Spleen (tissue), 11 donors: ENCODE results near the gene UTS2R. TPM values are rescaled to one million over a fixed set of nuclear protein-coding genes. Genes with fewer than 3 reads are reported as not detected.

Source experiments
- DNase-seq: peaks from one replicate; pipeline ENCODE4 v3.0.0-alpha.2; 2020
- H3K27ac ChIP-seq, 8 donors: fragments of 200-600 bp; sonication (generic) in 7 of 8; 1 replicate in 4 of 8; 2 replicates in 4 of 8; pipeline versions ENCODE4 v1.5.0 to v1.8.0; 2016 to 2021; ENCODE audit warnings: inconsistent platforms in 4 of 8, mild to moderate bottlenecking in 4 of 8, moderate library complexity in 1 of 8
- H3K27me3 ChIP-seq, 7 donors: fragments of 200-600 bp; sonication (generic) in 6 of 7; replicated peaks in 1 of 7; 1 replicate in 4 of 7; 2 replicates in 3 of 7; pipeline versions ENCODE4 v1.5.0 to v1.8.0; 2016 to 2021; ENCODE audit warnings: inconsistent platforms in 3 of 7, mild to moderate bottlenecking in 1 of 7
- H3K36me3 ChIP-seq, 6 donors: fragments of 200-600 bp; sonication (generic) in 5 of 6; 1 replicate in 4 of 6; 2 replicates in 2 of 6; pipeline versions ENCODE4 v1.5.0 to v1.8.0; 2016 to 2021; ENCODE audit warnings: inconsistent platforms in 2 of 6
- H3K4me1 ChIP-seq, 6 donors: fragments of 200-600 bp; sonication (generic) in 5 of 6; 1 replicate in 3 of 6; 2 replicates in 3 of 6; pipeline versions ENCODE4 v1.5.0 to v1.8.0; 2016 to 2021; ENCODE audit warnings: inconsistent platforms in 3 of 6
- H3K4me3 ChIP-seq, 8 donors: fragments of 200-600 bp; sonication (generic) in 7 of 8; 1 replicate in 4 of 8; 2 replicates in 4 of 8; pipeline versions ENCODE4 v1.5.0 to v1.8.0; 2016 to 2021; ENCODE audit warnings: inconsistent platforms in 4 of 8, mild to moderate bottlenecking in 4 of 8, moderate library complexity in 2 of 8
- H3K9me3 ChIP-seq, 8 donors: fragments of 200-600 bp; sonication (generic) in 7 of 8; 1 replicate in 4 of 8; 2 replicates in 4 of 8; pipeline versions ENCODE4 v1.5.0 to v1.8.0; 2016 to 2021; ENCODE audit warnings: inconsistent platforms in 4 of 8
- CTCF ChIP-seq, 11 experiments: fragments of 200-600 bp in 7 of 11; fragments of 450-650 bp in 4 of 11; sonication (generic) in 4 of 11; IDR thresholded peaks in 8 of 11; conservative IDR thresholded peaks in 3 of 11; 1 replicate in 7 of 11; 2 replicates in 4 of 11; pipeline versions ENCODE4 v1.4.0 to v1.8.0; 2016 to 2021; ENCODE audit warnings: antibody characterized with exemption in 11 of 11, inconsistent platforms in 4 of 11, mild to moderate bottlenecking in 1 of 11
- POLR2A ChIP-seq, 3 donors: fragments of 450-650 bp; IDR thresholded peaks; one replicate each; pipeline ENCODE4 v1.5.1; 2017; ENCODE audit warnings: antibody characterized with exemption in 3 of 3, mild to moderate bottlenecking in 1 of 3
- POLR2AphosphoS5 ChIP-seq, 3 donors: sonication (generic); formaldehyde crosslinking; IDR thresholded peaks; one replicate each; pipeline ENCODE4 v1.5.1; 2017; ENCODE audit warnings: antibody characterized with exemption in 3 of 3
- WGBS, 5 donors: extraction: QIAGEN DNeasy Blood & Tissue Kit in 3 of 5; methylation state at CpG; one replicate each; pipeline versions ENCODE4 v1.1.5 to v1.1.7; 2013 to 2018; 5-methylcytosine and 5-hydroxymethylcytosine counted together
- intact Hi-C: fragments of 100-400 bp; cut with DNase I; formaldehyde crosslinking; loops from one replicate; pipeline ENCODE4 v1.15.0; 2023; ENCODE audit warnings: low total_unique reads
- polyA plus RNA-seq, 3 donors: library from polyadenylated mRNA; stranded (reverse); fragments of 200-250 nt; gene quantifications; one replicate each; pipeline ENCODE4 v1.2.1, GENCODE V29; 2013
- total RNA-seq, 7 donors: library from RNA; depleted of rRNA in 3 of 7; stranded (reverse); fragments of >200 nt in 3 of 7; fragmentation: NEBNext Ultra II Directional in 4 of 7; extraction: Animal tissue kit (Norgen Biotek cat#: 25700) in 4 of 7; gene quantifications; one replicate each; pipeline versions ENCODE4 v1.1.0 to v1.2.1, GENCODE V29; 2016 to 2021
- donor health status: healthy with polysubstance abuse.
- donor health status: DM: no; HTN: no; CAD: no; lungs with moderate emphysema.
- donor health status: DM: no; HTN: no; CAD: no.
- donor health status: Bipolar disorder and iron deficiency.
- donor health status: healthy.
- donor health status: DM: no; HTN: no; CAD: no.
- donor health status: DM: yes; HTN: yes; CAD: no.

The UTS2R gene
- total and polyA plus RNA-seq, 10 donors, result 0.26 to 3.1 (median 0.60) TPM; not detected in 5

DNA sequence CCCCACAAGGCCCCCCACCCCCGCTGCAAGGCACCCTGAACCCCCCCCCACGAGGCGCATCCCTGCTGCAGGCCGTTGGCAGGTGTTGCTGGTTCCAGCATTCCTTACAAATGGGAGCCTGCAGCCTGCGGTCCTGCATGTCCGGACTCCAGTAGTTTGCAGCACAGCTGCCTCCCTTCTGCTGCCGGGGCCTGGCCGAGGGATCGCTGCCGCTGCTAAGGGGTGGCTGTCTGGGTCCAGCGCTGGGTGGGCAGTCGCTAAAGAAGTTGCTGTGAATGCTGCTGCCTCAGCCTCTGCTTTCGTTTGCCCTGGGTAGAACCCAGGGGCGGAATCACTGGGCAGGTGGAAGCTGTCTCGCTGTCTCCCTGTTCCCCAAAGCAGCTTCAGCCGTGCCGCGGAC, 11.8 kb downstream of the UTS2R start:
- 64 to 76% (median 71%) methylated on average over 9 to 18 of the region's 18 CpGs for WGBS, 5 donors
- Histone ChIP-seq H3K4me3 (no peak overlapping the region), H3K36me3 (no peaks in the 10 kb centered on the region), H3K4me1 (peaks cover 0 to 29% (median 5%) of the 10 kb centered on the region in 6 donors), H3K9me3 (no peaks in the 10 kb centered on the region), H3K27me3 (peaks cover 0 to 86% (median 45%) of the 10 kb centered on the region in 7 donors), H3K27ac (no peak overlapping the region)
- DNase-seq, result no peak
- TF ChIP-seq POLR2AphosphoS5 (IDR thresholded peaks at IDR 0.05) (no peak), CTCF (IDR thresholded peaks at IDR 0.05 in 8 of 11, conservative IDR thresholded peaks at IDR 0.05 in 3 of 11) (no peak), POLR2A (IDR thresholded peaks at IDR 0.05) (no peak)
- intact Hi-C loops, result no loop called here

GRCh38 chr17:82384051-82384729, 12.6 kb downstream of the UTS2R start:
- Histone ChIP-seq H3K4me1 (peaks cover 0 to 29% (median 5%) of the 10 kb centered on the region in 6 donors), H3K9me3 (no peaks in the 10 kb centered on the region), H3K4me3 (no peak overlapping the region), H3K36me3 (no peaks in the 10 kb centered on the region), H3K27ac (no peak overlapping the region), H3K27me3 (peaks cover 0 to 79% (median 41%) of the 10 kb centered on the region in 7 donors)
- 70 to 84% (median 77%) methylated on average over 17 to 22 of the region's 22 CpGs for WGBS, 5 donors
- no peak for DNase-seq
- TF ChIP-seq POLR2AphosphoS5 (IDR thresholded peaks at IDR 0.05) (no peak), POLR2A (IDR thresholded peaks at IDR 0.05) (no peak)
- intact Hi-C loops, result no loop called here

GRCh38 chr17:82384730-82385481, 13.3 kb downstream of the UTS2R start:
- no peak overlapping the region for H3K4me3 ChIP-seq
- DNase-seq, result no peak
- no peaks in the 10 kb centered on the region for H3K9me3 ChIP-seq
- no peak overlapping the region for H3K27ac ChIP-seq
- TF ChIP-seq CTCF (IDR thresholded peaks at IDR 0.05 in 8 of 11, conservative IDR thresholded peaks at IDR 0.05 in 3 of 11) (no peak), POLR2A (IDR thresholded peaks at IDR 0.05) (no peak), POLR2AphosphoS5 (IDR thresholded peaks at IDR 0.05) (peak in 2 of 3 donors; percentile 3 to 35)
- 55 to 70% (median 63%) methylated on average over 9 to 26 of the region's 26 CpGs for WGBS, 5 donors
- H3K36me3 ChIP-seq, result no peaks in the 10 kb centered on the region
- peaks cover 0 to 71% (median 34%) of the 10 kb centered on the region in 7 donors for H3K27me3 ChIP-seq
- peaks cover 0 to 29% (median 5%) of the 10 kb centered on the region in 6 donors for H3K4me1 ChIP-seq
- intact Hi-C loops, result no loop called here

- DNase-seq, result no peak
- peaks cover 0 to 29% (median 5%) of the 10 kb centered on the region in 6 donors for H3K4me1 ChIP-seq
- WGBS, 5 donors, result 28 to 50% (median 43%) methylated on average over 7 to 25 of the region's 26 CpGs
- H3K27me3 ChIP-seq, result peaks cover 0 to 63% (median 33%) of the 10 kb centered on the region in 7 donors
- intact Hi-C loops, result no loop called here
- no peak overlapping the region for H3K4me3 ChIP-seq
- H3K9me3 ChIP-seq, result no peaks in the 10 kb centered on the region
- H3K27ac ChIP-seq, result no peak overlapping the region
- TF ChIP-seq CTCF (IDR thresholded peaks at IDR 0.05 in 8 of 11, conservative IDR thresholded peaks at IDR 0.05 in 3 of 11) (no peak), POLR2AphosphoS5 (IDR thresholded peaks at IDR 0.05) (no peak), POLR2A (IDR thresholded peaks at IDR 0.05) (no peak)
- no peaks in the 10 kb centered on the region for H3K36me3 ChIP-seq
Observed at GRCh38 chr17:82385559-82386254, 14.1 kb downstream of the UTS2R start.
